ENCODE data around the gene KIF13A.

KIF13A gene

GRCh38 chr6:17839513-17840223, 147.8 kb downstream of the KIF13A start:
- TF ChIP-seq CTCF (IDR thresholded peaks at IDR 0.05; ENCODE audit: low read depth, low read length, missing control alignments), result no peak
- in situ Hi-C loops (cut with HindIII; ENCODE audit: low sequenced_read_pairs), result no loop called here
- no peak for DNase-seq (ENCODE audit: low read depth)
- no peak overlapping the region for H3K4me3 ChIP-seq (ENCODE audit: low read depth, low read length)

- in situ Hi-C loops (cut with HindIII; ENCODE audit: low sequenced_read_pairs), result no loop called here
- TF ChIP-seq CTCF (IDR thresholded peaks at IDR 0.05; ENCODE audit: low read depth, low read length, missing control alignments), result no peak
- no peak for DNase-seq (ENCODE audit: low read depth)
- H3K4me3 ChIP-seq (ENCODE audit: low read depth, low read length), result no peak overlapping the region
Measured at GRCh38 chr6:17836293-17836692, 151.1 kb downstream of the KIF13A start.

DNA sequence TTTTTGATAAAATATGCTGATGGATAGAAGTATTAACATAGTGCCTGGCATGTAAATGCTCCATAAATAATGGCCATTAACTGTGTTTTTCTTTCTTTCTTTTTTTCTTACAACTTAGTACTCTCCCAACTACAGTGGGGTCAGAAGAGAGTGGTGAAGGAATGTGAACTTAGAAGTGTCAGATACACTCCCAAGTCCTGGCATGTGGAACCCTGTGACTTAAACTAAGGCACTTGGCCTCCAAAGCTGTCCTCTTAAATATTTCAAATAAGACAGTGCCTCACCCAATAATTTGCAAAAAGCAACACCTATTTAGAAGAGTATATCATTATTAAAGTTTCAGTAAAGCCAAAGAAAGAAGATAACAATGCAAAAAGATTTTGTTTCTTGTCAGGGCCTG, 151.7 kb downstream of the KIF13A start:
- in situ Hi-C loops (cut with HindIII; ENCODE audit: low sequenced_read_pairs), result no loop called here
- H3K4me3 ChIP-seq (ENCODE audit: low read depth, low read length), result no peak overlapping the region
- no peak for TF ChIP-seq CTCF (IDR thresholded peaks at IDR 0.05; ENCODE audit: low read depth, low read length, missing control alignments)
- DNase-seq (ENCODE audit: low read depth), result no peak

GRCh38 chr6:17831135-17831534, 156.3 kb downstream of the KIF13A start:
- TF ChIP-seq CTCF (IDR thresholded peaks at IDR 0.05; ENCODE audit: low read depth, low read length, missing control alignments), result no peak
- in situ Hi-C loops (cut with HindIII; ENCODE audit: low sequenced_read_pairs), result no loop called here
- peak; percentile 68 for DNase-seq (ENCODE audit: low read depth)
- no peak overlapping the region for H3K4me3 ChIP-seq (ENCODE audit: low read depth, low read length)

GRCh38 chr6:17829905-17830304, 157.5 kb downstream of the KIF13A start:
- in situ Hi-C loops (cut with HindIII; ENCODE audit: low sequenced_read_pairs), result no loop called here
- H3K4me3 ChIP-seq (ENCODE audit: low read depth, low read length), result no peak overlapping the region
- no peak for DNase-seq (ENCODE audit: low read depth)
- TF ChIP-seq CTCF (IDR thresholded peaks at IDR 0.05; ENCODE audit: low read depth, low read length, missing control alignments), result no peak

- DNase-seq (ENCODE audit: low read depth), result no peak
- H3K4me3 ChIP-seq (ENCODE audit: low read depth, low read length), result no peak overlapping the region
- TF ChIP-seq CTCF (IDR thresholded peaks at IDR 0.05; ENCODE audit: low read depth, low read length, missing control alignments), result no peak
- in situ Hi-C loops (cut with HindIII; ENCODE audit: low sequenced_read_pairs), result no loop called here
Measured at GRCh38 chr6:17828149-17828548, 159.3 kb downstream of the KIF13A start.

Measured in astrocyte of the cerebellum (primary cell).